Activated effector memory CD4-positive, alpha-beta T cell treated with anti-CD3 and anti-CD28 coated beads, Interleukin-2, amount 50 U/mL, for 16 hours (primary cell): ENCODE measurements around the gene DRD4.

Experiments
- DNase-seq: peaks from one replicate; pipeline ENCODE4 v3.0.0-alpha.2; 2020

The DRD4 gene

DNA sequence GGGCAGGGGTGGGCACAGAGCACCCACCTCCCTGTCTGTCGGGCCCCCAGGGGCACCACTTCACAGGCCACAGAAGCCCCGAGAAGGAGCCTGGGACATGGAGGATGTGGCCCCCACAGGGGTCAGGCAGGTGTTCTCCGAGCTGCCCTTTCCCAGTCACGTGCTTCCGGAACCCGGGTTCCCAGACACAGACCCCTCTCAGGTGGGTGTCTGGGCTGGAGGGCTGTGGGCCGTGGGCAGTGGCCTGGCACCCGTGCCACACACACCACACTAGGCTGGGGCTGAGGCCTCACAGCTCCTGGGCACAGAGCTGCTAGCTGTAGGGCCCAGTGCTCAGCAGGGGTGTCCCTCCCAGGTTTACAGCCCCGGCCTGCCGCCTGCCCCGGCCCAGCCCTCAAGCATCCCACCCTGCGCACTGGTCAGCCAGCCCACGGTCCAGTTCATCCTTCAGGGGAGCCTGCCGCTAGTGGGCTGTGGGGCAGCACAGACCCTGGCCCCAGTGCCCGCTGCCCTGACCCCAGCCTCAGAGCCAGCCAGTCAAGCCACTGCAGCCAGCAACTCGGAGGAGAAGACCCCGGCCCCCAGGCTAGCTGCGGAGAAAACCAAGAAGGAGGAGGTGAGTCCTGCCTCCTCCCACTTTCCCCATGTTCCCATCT lies 26.8 kb upstream of the DRD4 start:
- no peak for DNase-seq

DNA sequence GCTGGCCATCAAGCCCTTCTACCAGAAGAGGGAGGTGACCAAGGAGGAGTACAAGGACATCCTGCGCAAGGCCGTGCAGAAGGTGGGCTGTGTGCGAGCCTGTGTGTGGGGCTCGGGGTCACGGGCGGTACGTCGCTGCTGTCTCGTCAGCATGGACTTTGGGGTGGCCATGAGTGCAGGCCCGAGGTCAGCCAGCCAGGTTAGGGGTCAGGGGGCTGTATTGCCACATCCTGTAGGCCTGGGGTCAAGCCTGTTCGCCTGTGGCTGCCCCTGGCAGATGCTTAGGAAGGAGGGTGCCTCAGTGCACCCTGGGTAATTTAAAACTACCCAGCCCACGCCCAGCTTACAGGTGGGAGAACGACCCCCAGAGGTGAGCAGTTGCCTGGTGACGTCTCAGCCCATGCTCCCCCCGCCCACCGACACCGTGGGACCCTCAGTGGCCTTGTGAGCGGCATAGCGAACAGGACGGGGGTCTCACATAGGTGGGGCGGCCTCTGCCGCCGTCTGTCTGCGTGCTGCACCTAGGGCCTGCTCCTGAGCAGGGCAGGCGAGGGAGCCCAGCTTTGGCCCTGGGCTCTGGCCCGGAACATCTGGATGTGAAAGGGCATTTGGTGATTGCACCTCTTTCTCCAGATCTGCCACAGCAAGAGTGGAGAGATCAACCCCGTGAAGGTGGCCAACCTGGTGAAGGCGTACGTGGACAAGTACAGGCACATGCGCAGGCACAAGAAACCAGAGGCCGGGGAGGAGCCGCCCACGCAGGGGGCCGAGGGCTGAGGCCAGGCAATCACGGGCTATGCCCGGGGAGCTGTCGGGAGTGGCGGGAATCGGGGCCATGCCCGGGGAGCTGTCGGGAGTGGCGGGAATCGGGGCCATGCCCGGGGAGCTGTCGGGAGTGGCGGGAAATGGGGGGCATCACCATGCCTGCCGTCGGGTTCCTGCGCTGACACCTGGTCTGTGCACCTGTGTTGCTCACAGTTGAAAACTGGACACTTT lies 25.8 kb upstream of the DRD4 start:
- DNase-seq, result peak; percentile 62

DNA sequence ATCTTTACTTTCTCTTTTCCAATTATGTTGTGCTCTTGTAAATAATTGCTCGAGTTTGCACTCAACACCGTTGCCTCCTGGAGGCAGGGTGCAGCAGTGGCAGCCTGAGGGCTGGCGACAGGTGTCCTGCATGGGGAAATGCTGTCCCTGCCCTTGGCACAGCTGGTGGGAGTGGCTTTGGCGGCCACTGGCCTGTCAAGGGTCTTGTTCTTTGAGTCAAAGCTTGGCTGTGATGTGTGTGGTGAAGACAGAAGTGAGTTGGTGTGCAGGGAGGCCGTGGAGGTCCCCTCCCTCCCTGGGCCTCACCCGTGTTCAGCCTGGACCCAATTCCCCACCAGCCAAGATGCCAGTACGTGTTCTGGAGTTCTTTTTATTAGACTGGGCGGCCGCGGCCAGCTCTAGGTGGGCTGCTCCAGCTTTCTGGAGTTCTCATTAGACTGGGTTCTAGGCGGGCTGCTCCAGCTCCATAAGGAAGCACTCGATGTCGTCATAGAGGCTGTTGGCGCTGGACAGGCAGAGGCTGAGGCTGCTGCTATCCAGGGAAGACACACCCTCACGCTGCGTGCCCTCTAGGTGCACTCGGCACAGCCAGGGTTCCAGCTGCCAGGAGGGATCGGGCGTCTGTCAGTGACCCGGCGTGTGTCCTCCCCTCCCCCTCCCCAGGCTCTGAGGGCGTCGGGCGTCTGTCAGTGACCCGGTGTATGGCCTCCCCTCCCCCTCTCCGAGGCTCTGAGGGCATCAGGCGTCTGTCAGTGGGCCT lies 24.7 kb upstream of the DRD4 start:
- DNase-seq, result no peak

GRCh38 chr11:612961-613300 lies 24.1 kb upstream of the DRD4 start:
- no peak for DNase-seq

GRCh38 chr11:613369-613968 lies 23.6 kb upstream of the DRD4 start:
- DNase-seq, result peak; percentile 90

DNA sequence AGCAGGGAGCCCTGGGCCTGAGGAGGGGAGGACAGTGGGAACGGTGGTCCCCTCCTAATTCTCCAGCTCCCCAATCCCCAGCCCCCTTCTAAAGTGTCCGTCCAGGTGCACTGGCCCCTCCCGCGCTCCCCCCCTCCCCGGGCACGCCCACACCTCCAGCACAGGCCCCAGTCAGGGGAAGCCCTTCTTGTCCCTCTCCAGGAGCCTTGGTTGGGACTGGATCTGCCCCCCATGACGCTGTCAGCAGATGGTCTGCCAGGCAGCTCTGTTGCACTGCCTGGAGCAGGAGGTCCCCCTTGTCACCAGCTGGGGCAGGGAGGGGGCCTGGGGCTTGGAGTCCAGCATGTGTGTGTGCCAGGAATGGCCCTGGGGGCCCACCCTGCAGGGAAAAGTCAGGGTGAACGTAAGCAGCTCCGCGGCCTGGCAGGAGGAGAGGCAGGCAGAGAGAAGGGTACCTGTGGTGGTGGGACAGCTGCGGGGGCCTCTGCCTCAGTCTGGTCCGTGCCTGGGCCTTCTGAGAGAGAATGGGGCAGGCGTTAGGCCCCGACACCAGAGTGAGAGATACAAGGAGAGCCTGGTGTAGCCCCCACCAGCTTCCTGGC lies 22.9 kb upstream of the DRD4 start:
- no peak for DNase-seq

DNA sequence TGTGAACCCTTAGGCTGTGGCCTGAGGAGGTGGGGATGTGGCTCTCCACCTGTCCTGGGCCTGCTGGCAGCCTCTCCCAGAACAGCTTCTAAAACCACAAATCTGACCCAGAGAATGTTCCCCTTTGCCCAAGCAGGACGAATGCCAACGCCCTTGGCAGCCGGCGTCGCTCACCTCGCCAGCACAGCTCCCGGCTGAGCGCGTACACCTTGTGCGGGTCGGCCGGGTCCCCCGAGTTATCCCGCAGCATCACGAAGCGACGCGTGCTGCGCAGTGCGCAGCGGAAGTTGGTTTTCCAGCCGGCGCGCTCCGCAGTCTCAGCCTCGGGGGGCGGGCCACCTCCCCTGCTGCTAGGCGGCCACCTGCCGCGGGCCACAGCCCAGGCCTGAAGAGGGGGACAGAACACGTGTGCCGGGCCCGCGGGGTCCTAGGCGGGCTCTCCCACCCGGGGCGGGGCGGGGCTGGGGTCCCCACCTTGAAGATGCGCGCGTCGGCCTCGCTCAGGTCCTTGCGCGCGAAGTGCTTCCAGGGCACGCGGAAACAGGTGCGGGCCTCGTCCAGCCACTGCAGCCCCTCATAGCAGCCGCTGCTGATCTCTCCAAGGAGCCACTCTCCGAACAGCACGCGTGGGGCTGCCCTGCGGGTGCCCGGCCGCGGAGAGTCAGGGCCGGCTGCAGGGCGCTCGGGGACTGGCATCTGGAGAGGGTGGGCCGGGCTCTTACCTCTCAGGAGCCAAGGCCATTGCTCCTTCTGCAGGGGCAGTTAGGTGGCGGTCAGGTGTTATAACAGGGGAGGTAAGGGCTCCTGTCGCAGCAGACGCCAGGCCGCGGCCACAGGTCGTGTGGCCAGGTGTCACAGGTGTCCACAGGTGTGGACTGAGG lies 22.2 kb upstream of the DRD4 start:
- no peak for DNase-seq

GRCh38 chr11:615504-616319 lies 21.4 kb upstream of the DRD4 start, which contains the start of gene IRF7:
IRF7 (minus strand) TSS chr11:615950; CDS start chr11:615364, 586 bp downstream.
- DNase-seq, result peak; percentile 95

GRCh38 chr11:616320-617198 lies 20.5 kb upstream of the DRD4 start:
- no peak for DNase-seq

GRCh38 chr11:617199-617911 lies 19.7 kb upstream of the DRD4 start:
- no peak for DNase-seq

GRCh38 chr11:617912-618682 lies 19.0 kb upstream of the DRD4 start:
- DNase-seq, result no peak

GRCh38 chr11:618856-619627 lies 18.0 kb upstream of the DRD4 start:
- no peak for DNase-seq

- no peak for DNase-seq
Observed at GRCh38 chr11:619628-620050, 17.4 kb upstream of the DRD4 start.

DNA sequence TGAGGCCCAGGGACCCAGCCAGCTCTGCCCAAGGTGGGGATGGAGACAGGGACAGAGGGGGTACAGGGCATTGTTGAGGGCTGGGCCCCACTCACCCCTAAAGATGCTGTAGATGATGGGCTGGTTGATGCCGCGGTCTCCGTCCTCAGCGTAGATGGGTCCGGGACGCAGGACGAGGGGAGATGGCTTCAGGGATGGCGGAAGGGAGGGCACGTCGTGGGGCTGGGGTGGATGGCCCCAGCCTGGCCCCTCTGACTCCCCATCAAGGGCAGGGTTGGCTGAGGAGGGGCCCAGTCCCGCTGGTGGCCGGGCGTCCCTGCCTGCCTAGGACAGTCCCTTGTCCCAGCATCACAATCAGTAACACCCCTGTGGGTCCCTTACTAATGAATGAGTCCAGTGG lies 16.9 kb upstream of the DRD4 start:
- DNase-seq, result no peak

GRCh38 chr11:620935-621814 lies 15.9 kb upstream of the DRD4 start:
- DNase-seq, result no peak

GRCh38 chr11:621838-622237 lies 15.2 kb upstream of the DRD4 start:
- no peak for DNase-seq
